H9 (cell line): ENCODE data around the gene BCKDHB. TPM values are rescaled to one million over a fixed set of nuclear protein-coding genes. Genes with fewer than 3 reads are reported as not detected.

ENCODE experiments used
- DNase-seq: peaks from one replicate; pipeline ENCODE4 v3.0.0-alpha.2; 2017
- H2AFZ ChIP-seq: one replicate; pipeline ENCODE4 v1.6.1; 2013; ENCODE audit warnings: mild to moderate bottlenecking, low read length, control low read depth, moderate library complexity
- H2AK5ac ChIP-seq: 2 replicates; pipeline ENCODE4 v1.6.1; 2013; ENCODE audit warnings: low read length, control low read depth, mixed read lengths; ENCODE audit not compliant: insufficient read length
- H2BK120ac ChIP-seq: one replicate; pipeline ENCODE4 v1.6.1; 2013; ENCODE audit warnings: low read depth, mild to moderate bottlenecking, low read length, control low read depth, inconsistent platforms; ENCODE audit not compliant: poor library complexity, severe bottlenecking
- H2BK12ac ChIP-seq: 2 replicates; pipeline ENCODE4 v1.6.1; 2013; ENCODE audit warnings: low read length, control low read depth, mixed read lengths, low read depth; ENCODE audit not compliant: insufficient read length
- H2BK15ac ChIP-seq: 2 replicates; pipeline ENCODE4 v1.6.1; 2013; ENCODE audit warnings: low read depth, low read length, control low read depth
- H2BK20ac ChIP-seq: one replicate; pipeline ENCODE4 v1.6.1; 2013; ENCODE audit warnings: low read depth, mild to moderate bottlenecking, low read length, control low read depth, inconsistent platforms; ENCODE audit not compliant: poor library complexity, severe bottlenecking
- H2BK5ac ChIP-seq: 2 replicates; pipeline ENCODE4 v1.6.1; 2013; ENCODE audit warnings: low read length, control low read depth, mixed read lengths; ENCODE audit not compliant: insufficient read length
- H3K14ac ChIP-seq: 2 replicates; pipeline ENCODE4 v1.6.1; 2013; ENCODE audit warnings: low read length, control low read depth; ENCODE audit not compliant: insufficient read depth
- H3K18ac ChIP-seq: 2 replicates; pipeline ENCODE4 v1.6.1; 2013; ENCODE audit warnings: low read depth, mild to moderate bottlenecking, mixed read lengths, low read length, control low read depth; ENCODE audit not compliant: insufficient read length
- H3K23ac ChIP-seq: 2 replicates; pipeline ENCODE4 v1.6.1; 2013; ENCODE audit warnings: low read length, control low read depth, mixed read lengths, low read depth; ENCODE audit not compliant: insufficient read length
- H3K23me2 ChIP-seq: 2 replicates; pipeline ENCODE4 v1.6.1; 2013; ENCODE audit warnings: low read depth, mild to moderate bottlenecking, mixed read lengths, low read length, control low read depth; ENCODE audit not compliant: insufficient read length, poor library complexity, severe bottlenecking
- H3K27ac ChIP-seq: 2 replicates; pipeline ENCODE4 v1.5.1; 2013; ENCODE audit warnings: low read length, control low read depth, mixed read lengths, low read depth; ENCODE audit not compliant: insufficient read length
- H3K27me3 ChIP-seq: 2 replicates; pipeline ENCODE4 v1.6.1; 2013; ENCODE audit warnings: low read length, control low read depth, inconsistent platforms; ENCODE audit not compliant: insufficient read depth
- H3K4ac ChIP-seq: 2 replicates; pipeline ENCODE4 v1.6.1; 2013; ENCODE audit warnings: low read depth, mild to moderate bottlenecking, control low read depth, inconsistent platforms, low read length, moderate library complexity
- H3K4me1 ChIP-seq: 2 replicates; pipeline ENCODE4 v1.6.1; 2013; ENCODE audit warnings: low read length, control low read depth, inconsistent platforms; ENCODE audit not compliant: insufficient read depth
- H3K4me2 ChIP-seq: 2 replicates; pipeline ENCODE4 v1.6.1; 2013; ENCODE audit warnings: low read length, control low read depth, mixed read lengths; ENCODE audit not compliant: insufficient read length, insufficient read depth
- H3K56ac ChIP-seq: 2 replicates; pipeline ENCODE4 v1.6.1; 2013; ENCODE audit warnings: low read depth, mild to moderate bottlenecking, mixed read lengths, low read length, control low read depth; ENCODE audit not compliant: insufficient read length
- H3K79me1 ChIP-seq: 2 replicates; pipeline ENCODE4 v1.6.1; 2013; ENCODE audit warnings: low read depth, mild to moderate bottlenecking, moderate library complexity, low read length, control low read depth, inconsistent platforms; ENCODE audit not compliant: insufficient read depth, poor library complexity, severe bottlenecking
- H3K79me2 ChIP-seq: 2 replicates; pipeline ENCODE4 v1.6.1; 2013; ENCODE audit warnings: low read length, control low read depth, inconsistent platforms; ENCODE audit not compliant: insufficient read depth
- H3K9ac ChIP-seq: 2 replicates; pipeline ENCODE4 v1.6.1; 2013; ENCODE audit warnings: low read length, control low read depth, mixed read lengths; ENCODE audit not compliant: insufficient read length; ENCODE audit errors: extremely low read depth
- H3K9me3 ChIP-seq: one replicate; pipeline ENCODE4 v1.6.1; 2013; ENCODE audit warnings: low read depth, low read length, inconsistent platforms; ENCODE audit not compliant: control insufficient read depth
- H3T11ph ChIP-seq: one replicate; pipeline ENCODE4 v1.6.1; 2013; ENCODE audit warnings: mild to moderate bottlenecking, low read length, control low read depth, inconsistent platforms
- H4K20me1 ChIP-seq: one replicate; pipeline ENCODE4 v1.6.1; 2013; ENCODE audit not compliant: control insufficient read depth, insufficient read length, insufficient read depth
- H4K5ac ChIP-seq: 2 replicates; pipeline ENCODE4 v1.6.1; 2013; ENCODE audit warnings: low read depth, mild to moderate bottlenecking, mixed read lengths, low read length, control low read depth; ENCODE audit not compliant: insufficient read length
- H4K8ac ChIP-seq: replicated peaks from 2 replicates; pipeline ENCODE4 v1.6.1; 2013; ENCODE audit warnings: low read length, control low read depth, mixed read lengths, low read depth; ENCODE audit not compliant: insufficient read length
- H4K91ac ChIP-seq: 2 replicates; pipeline ENCODE4 v1.6.1; 2013; ENCODE audit warnings: low read depth, mild to moderate bottlenecking, moderate library complexity, mixed read lengths, low read length, control low read depth; ENCODE audit not compliant: insufficient read length
- H3K27ac Mint-ChIP-seq, 3 experiments: 2 replicates in 2 of 3; 3 replicates in 1 of 3; pipeline ENCODE4 v1.8.0; 2020 to 2021; ENCODE audit warnings: mixed read lengths in 3 of 3, mild to moderate bottlenecking in 1 of 3, moderate library complexity in 1 of 3
- H3K27me3 Mint-ChIP-seq: 2 replicates; pipeline ENCODE4 v1.8.0; 2021; ENCODE audit warnings: low read depth, mild to moderate bottlenecking, moderate library complexity, mixed read lengths
- H3K36me3 Mint-ChIP-seq, 3 experiments: 2 replicates in 2 of 3; 3 replicates in 1 of 3; pipeline ENCODE4 v1.8.0; 2020 to 2021; ENCODE audit warnings: low read depth in 3 of 3, mixed read lengths in 3 of 3; ENCODE audit not compliant: insufficient read depth in 1 of 3
- H3K4me1 Mint-ChIP-seq, 2 experiments: 2 replicates each; pipeline ENCODE4 v1.8.0; 2020; ENCODE audit warnings: mixed read lengths in 2 of 2
- H3K4me3 Mint-ChIP-seq, 2 experiments: 2 replicates in 1 of 2; 3 replicates in 1 of 2; pipeline ENCODE4 v1.8.0; 2020 to 2021; ENCODE audit warnings: mild to moderate bottlenecking in 2 of 2, mixed read lengths in 2 of 2, moderate library complexity in 1 of 2
- H3K9me3 Mint-ChIP-seq, 2 experiments: 2 replicates in 1 of 2; 3 replicates in 1 of 2; pipeline ENCODE4 v1.8.0; 2020; ENCODE audit warnings: mild to moderate bottlenecking in 2 of 2, mixed read lengths in 2 of 2, moderate library complexity in 1 of 2
- WGBS: extraction: QIAGEN DNeasy Blood & Tissue Kit; methylation state at CpG from one replicate; pipeline ENCODE4 v1.1.7; 2013; ENCODE audit warnings: missing lambda C conversion rate, low lambda C conversion rate, mixed read lengths; ENCODE audit not compliant: insufficient read length; ENCODE audit errors: extremely low coverage; 5-methylcytosine and 5-hydroxymethylcytosine counted together
- total RNA-seq: library from RNA; stranded (reverse); gene quantifications from 2 replicates; pipeline ENCODE4 v1.2.1, GENCODE V29; 2021
- TF ChIP-seq, protein P1 (sequence below): fragments of 200-600 bp; sonication (generic); conservative IDR thresholded peaks from 3 replicates; pipeline ENCODE4 v1.8.0; 2021; ENCODE audit warnings: antibody characterized with exemption, mild to moderate bottlenecking

BCKDHB gene
- total RNA-seq, 1 experiment from 2014 or later: 26.6 TPM

DNA sequence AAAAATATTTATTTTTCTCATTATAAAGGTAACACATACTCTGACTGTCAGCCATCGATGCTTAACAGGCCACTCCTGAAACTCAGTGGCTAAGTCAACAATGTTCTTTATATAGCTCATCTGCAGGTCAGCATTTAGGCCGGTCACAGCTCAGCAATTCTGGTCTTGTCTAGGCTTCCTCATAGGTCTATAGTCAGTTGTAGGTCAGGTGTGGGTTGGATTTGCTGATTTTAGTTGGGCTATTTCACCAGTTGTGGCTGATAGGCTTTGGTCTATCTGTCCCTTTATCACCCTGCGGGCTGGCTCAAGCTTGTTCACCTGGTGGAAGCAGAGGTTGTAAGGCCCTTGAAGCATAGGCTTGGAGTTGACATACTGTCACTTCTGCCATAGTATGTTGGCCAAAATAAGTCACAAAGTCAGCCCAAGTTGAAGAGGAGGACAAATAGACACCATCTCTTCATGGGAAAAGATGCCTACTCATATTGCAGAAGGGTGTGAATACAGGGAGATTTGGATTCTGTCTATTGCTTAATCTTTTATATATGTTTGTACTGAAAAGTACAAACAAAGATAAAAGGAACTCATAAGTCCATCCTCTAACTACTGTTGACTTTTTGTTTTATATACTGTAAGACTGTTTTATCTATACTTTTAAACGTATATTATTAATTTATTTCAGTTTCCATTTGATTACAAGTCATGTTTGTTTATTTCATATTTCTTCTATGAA lies 75.0 kb downstream of the BCKDHB start:
- no peaks in the 10 kb centered on the region for H3K23me2 ChIP-seq
- H2BK5ac ChIP-seq: no peak overlapping the region
- H3K9me3 Mint-ChIP-seq: peaks cover 0 to 2% of the 10 kb centered on the region in 2 experiments; a peak in 1 of 5 replicates
- no peak overlapping the region for H3K9ac ChIP-seq
- peak overlapping the region in 2 of 3 experiments; percentile 44 to 50; a peak in 2 of 7 replicates for H3K27ac Mint-ChIP-seq
- H3K27ac ChIP-seq: no peak overlapping the region
- H4K20me1 ChIP-seq: no peaks in the 10 kb centered on the region
- H4K91ac ChIP-seq: no peak overlapping the region
- no peaks in the 10 kb centered on the region for H3K79me2 ChIP-seq
- H2BK20ac ChIP-seq: no peak overlapping the region
- H3K36me3 Mint-ChIP-seq: peaks cover 0 to 8% (median 5%) of the 10 kb centered on the region in 3 experiments; a peak in 3 of 7 replicates
- no peak overlapping the region for H3K56ac ChIP-seq
- H3K27me3 Mint-ChIP-seq: no peaks in the 10 kb centered on the region
- TF ChIP-seq, protein P1, sequence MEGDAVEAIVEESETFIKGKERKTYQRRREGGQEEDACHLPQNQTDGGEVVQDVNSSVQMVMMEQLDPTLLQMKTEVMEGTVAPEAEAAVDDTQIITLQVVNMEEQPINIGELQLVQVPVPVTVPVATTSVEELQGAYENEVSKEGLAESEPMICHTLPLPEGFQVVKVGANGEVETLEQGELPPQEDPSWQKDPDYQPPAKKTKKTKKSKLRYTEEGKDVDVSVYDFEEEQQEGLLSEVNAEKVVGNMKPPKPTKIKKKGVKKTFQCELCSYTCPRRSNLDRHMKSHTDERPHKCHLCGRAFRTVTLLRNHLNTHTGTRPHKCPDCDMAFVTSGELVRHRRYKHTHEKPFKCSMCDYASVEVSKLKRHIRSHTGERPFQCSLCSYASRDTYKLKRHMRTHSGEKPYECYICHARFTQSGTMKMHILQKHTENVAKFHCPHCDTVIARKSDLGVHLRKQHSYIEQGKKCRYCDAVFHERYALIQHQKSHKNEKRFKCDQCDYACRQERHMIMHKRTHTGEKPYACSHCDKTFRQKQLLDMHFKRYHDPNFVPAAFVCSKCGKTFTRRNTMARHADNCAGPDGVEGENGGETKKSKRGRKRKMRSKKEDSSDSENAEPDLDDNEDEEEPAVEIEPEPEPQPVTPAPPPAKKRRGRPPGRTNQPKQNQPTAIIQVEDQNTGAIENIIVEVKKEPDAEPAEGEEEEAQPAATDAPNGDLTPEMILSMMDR: no peak
- H3K23ac ChIP-seq: no peak overlapping the region
- H3K79me1 ChIP-seq: no peaks in the 10 kb centered on the region
- H3K27me3 ChIP-seq: no peaks in the 10 kb centered on the region
- no peaks in the 10 kb centered on the region for H3K4me1 ChIP-seq
- WGBS: no CpG with 5 or more reads among the region's 4 CpGs
- H3K14ac ChIP-seq: no peak overlapping the region
- no peak overlapping the region for H2BK15ac ChIP-seq
- no peaks in the 10 kb centered on the region for H3K9me3 ChIP-seq
- H3K4me3 Mint-ChIP-seq: no peak overlapping the region
- no peak overlapping the region for H3T11ph ChIP-seq
- no peak overlapping the region for H2AFZ ChIP-seq
- H3K4ac ChIP-seq: no peak overlapping the region
- H3K4me1 Mint-ChIP-seq: peaks cover 18 to 21% of the 10 kb centered on the region in 2 experiments
- H2BK12ac ChIP-seq: no peak overlapping the region
- no peak overlapping the region for H3K18ac ChIP-seq
- no peak overlapping the region for H3K4me2 ChIP-seq
- DNase-seq: no peak
- no peak overlapping the region for H4K8ac ChIP-seq
- no peak overlapping the region for H2BK120ac ChIP-seq
- H2AK5ac ChIP-seq: no peak overlapping the region
- no peak overlapping the region for H4K5ac ChIP-seq
